AG08395 (cell line): ENCODE results near the gene PRICKLE4.
A peak's percentile ranks its signal among the peaks of the same experiment; 100 is the strongest.
"Not testable (repeated sequence)": the region's sequence is repeated elsewhere in the genome, so short reads cannot be mapped to it uniquely, and the experiment has no call there.

Experiments
- DNase-seq: peaks from one replicate; pipeline ENCODE4 v3.0.0; 2012; ENCODE audit warnings: mixed read lengths, low spot score

Gene PRICKLE4

GRCh38 chr6:41744236-41744787, 36.3 kb upstream of the PRICKLE4 start:
- DNase-seq: no peak

GRCh38 chr6:41746107-41746506, 34.5 kb upstream of the PRICKLE4 start:
- no peak for DNase-seq

- DNase-seq: no peak
Observed at GRCh38 chr6:41747256-41748101, 33.1 kb upstream of the PRICKLE4 start, which contains the start of gene PGC. TSS of gene PGC (minus strand) at chr6:41747397. CDS start at chr6:41747334, 63 bp downstream.

- no peak for DNase-seq
Observed at GRCh38 chr6:41748102-41748477, 32.5 kb upstream of the PRICKLE4 start.

- DNase-seq: no peak
Observed at GRCh38 chr6:41748542-41748941, 32.0 kb upstream of the PRICKLE4 start.

DNA sequence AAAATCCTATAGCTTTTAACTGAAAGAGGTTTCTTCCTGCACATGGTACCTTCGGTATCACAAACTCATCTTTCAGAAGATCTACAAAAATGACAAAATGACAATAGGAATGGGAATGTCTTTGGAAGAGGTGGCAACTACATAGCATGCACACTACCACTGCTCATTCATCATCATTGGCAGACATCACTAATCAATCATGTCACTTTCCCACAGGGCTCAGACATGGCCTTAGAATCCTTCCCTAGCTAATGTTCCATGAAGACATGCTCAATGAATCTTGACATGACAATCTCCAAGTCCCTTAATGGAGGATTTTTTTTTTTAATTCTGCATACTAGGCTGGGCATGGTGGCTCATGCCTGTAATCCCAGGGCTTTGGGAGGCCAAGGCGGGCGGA, 30.2 kb upstream of the PRICKLE4 start:
- DNase-seq: no peak

DNA sequence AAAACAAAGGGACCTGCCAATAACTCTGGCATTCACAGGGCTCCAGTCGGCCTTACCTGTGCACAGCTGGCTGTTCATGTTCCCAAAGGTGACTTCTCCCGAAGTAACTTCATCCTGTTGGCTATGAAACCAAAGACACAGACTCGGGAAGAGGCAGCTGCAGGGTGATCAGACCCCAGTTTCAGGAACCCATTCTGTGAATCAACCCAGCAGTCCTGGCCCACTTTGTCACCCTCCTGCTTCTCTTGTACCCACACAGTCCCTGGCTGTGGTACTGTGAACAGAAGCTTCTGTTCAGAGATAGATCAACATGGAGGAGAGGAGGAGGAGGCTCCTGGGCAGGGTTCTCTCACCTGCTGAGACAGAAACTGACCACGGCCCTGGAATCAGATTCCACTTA, 24.7 kb upstream of the PRICKLE4 start:
- no peak for DNase-seq

DNA sequence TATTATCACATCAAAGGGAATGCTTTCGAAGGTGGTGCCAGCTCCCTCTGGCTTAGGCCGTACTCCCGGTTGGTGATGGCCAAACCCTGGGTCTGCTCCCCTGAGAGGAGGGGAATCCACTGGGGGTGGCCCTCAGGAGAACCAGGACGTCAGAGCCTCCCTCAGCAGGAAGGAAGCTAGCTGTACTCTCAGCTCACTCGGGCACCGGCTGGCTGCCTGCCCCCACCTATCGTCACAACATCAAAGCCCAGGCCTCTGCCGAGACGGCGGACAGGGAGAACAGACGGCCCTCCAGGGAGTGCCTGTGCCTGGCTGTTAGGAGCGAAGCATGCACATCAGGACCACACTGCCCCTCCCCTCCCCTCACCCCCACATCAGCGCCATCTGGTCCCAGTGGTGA, 24.2 kb upstream of the PRICKLE4 start:
- DNase-seq: no peak

- DNase-seq: no peak
Observed at GRCh38 chr6:41757271-41757670, 23.3 kb upstream of the PRICKLE4 start.

GRCh38 chr6:41757931-41758640, 22.5 kb upstream of the PRICKLE4 start:
- DNase-seq: no peak

GRCh38 chr6:41758641-41759035, 21.9 kb upstream of the PRICKLE4 start:
- no peak for DNase-seq

DNA sequence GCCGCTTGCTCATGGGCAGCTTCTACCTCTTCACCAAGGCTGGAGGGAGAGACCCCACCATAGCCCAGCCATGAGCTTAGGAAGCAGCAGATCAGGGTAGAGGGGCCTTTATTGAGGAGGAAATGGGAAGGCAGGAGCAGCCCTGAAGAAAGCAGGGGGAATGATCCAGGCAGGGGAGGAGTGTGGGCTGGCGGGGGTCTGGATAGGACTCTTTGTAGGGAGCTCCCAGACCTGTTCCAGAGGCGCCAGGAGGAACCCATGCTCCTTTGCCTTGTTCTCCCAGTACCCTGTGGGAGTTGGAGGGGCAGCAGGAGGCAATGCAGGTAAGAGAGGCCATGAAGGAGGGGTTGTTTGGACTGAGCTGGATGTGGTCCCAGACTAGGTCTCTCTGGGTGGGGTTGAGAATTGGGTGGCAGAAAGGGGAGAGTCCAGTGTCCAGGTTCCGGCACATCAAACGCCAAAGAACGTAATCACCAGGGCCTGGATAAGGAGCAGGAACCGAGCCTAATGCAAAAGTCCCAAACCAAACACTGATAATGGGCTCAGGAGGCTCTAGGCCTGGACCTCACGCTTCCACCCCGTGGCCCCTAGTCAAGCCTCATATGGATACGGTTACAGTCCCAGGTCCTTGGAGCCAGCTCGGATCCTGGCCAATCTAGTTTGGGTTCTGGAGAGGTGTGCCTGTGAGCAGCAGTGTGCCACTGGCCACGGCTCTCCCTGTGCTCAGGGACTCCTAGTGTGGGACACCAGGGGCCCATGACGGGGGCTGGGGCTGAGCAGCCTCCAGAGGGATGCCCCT, 21.3 kb upstream of the PRICKLE4 start:
- no peak for DNase-seq

GRCh38 chr6:41759905-41760579, 20.5 kb upstream of the PRICKLE4 start:
- no peak for DNase-seq

DNA sequence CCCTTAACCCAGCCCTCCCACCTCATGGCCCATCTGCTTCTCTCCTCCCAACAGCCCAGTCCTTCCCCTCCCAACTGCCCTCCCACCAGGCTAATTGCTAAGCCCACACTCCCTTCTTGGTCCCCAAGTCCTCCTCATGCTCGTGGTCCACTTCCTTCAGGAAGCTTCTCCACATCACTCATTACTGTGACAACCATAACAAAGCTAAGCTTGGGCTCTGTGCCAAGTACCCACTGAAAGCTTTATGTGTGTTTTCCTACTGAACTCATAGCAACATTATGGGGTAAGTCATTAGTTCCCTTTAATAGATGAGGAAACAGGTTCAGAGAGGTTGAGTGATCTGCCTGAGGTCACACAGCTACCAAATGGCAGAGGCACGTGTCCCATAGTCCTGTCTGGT, 17.1 kb upstream of the PRICKLE4 start:
- no peak for DNase-seq

- DNase-seq: not testable (repeated sequence)
Observed at GRCh38 chr6:41766043-41766664, 14.4 kb upstream of the PRICKLE4 start.

GRCh38 chr6:41767112-41767833, 13.3 kb upstream of the PRICKLE4 start:
- peak; percentile 92 for DNase-seq

- DNase-seq: no peak
Observed at GRCh38 chr6:41768545-41769308, 11.9 kb upstream of the PRICKLE4 start.

- no peak for DNase-seq
Observed at GRCh38 chr6:41769376-41769775, 11.2 kb upstream of the PRICKLE4 start.

GRCh38 chr6:41770381-41771057, 10.1 kb upstream of the PRICKLE4 start:
- DNase-seq: no peak
